ENCODE measurements around the gene P2RY2. TPM values are rescaled to one million over a fixed set of nuclear protein-coding genes. Genes with fewer than 3 reads are reported as not detected.
A peak's percentile ranks its signal among the peaks of the same experiment; 100 is the strongest.

Gene P2RY2
- total and polyA plus RNA-seq, 2 donors (not counting 1 experiment from before 2014, with no cell fraction given): 0.12 to 0.37 TPM

GRCh38 chr11:73252577-73253191 lies 34.6 kb downstream of the P2RY2 start:
- Mint-ChIP-seq H3K9me3 (ENCODE audit: insufficient read depth) (no peaks in the 10 kb centered on the region), H3K27ac (no peak overlapping the region), H3K4me3 (no peak overlapping the region), H3K4me1 (peaks cover 6% of the 10 kb centered on the region), H3K27me3 (no peaks in the 10 kb centered on the region)
- POLR2A ChIA-PET: interaction anchor here (0.6 kb wide), 1 partner anchor 742 kb away, joined by 4 read pairs; no protein-coding TSS in a partner anchor
- Histone ChIP-seq H3K79me2 (ENCODE audit: control insufficient read depth, insufficient read depth, low read length) (no peaks in the 10 kb centered on the region), H3K4me1 (ENCODE audit: control insufficient read depth in 2 of 2, insufficient read depth in 2 of 2, low read length in 2 of 2) (no peaks in the 10 kb centered on the region), H3K4me2 (replicated peaks; ENCODE audit: low read depth, low read length, poor library complexity, severe bottlenecking) (no peak overlapping the region), H3K9me3 (ENCODE audit: control extremely low read depth in 1 of 3, control insufficient read depth in 2 of 3, insufficient read depth in 1 of 3, low read length in 2 of 3) (no peaks in the 10 kb centered on the region), H3K9ac (ENCODE audit: low read length) (no peak overlapping the region), H3K27me3 (replicated peaks in 1 of 4; ENCODE audit: control extremely low read depth in 1 of 4, control insufficient read depth in 3 of 4, insufficient read depth in 4 of 4, low read length in 3 of 4) (peaks cover 0 to 2% (median 0%) of the 10 kb centered on the region in 4 experiments), H3K36me3 (replicated peaks in 1 of 2; ENCODE audit: control extremely low read depth in 1 of 2, control insufficient read depth in 1 of 2, extremely low read depth in 1 of 2, insufficient read depth in 2 of 2, low read length in 1 of 2) (no peaks in the 10 kb centered on the region), H3K4me3 (ENCODE audit: control extremely low read depth in 1 of 5, extremely low read depth in 1 of 5, insufficient read depth in 1 of 5, low read depth in 2 of 5, low read length in 4 of 5) (no peak overlapping the region), H2AFZ (ENCODE audit: insufficient read depth, low read depth, low read length, poor library complexity, severe bottlenecking) (no peak overlapping the region), H4K20me1 (ENCODE audit: control insufficient read depth, insufficient read depth, low read length, poor library complexity, severe bottlenecking) (no peaks in the 10 kb centered on the region), H3K27ac (ENCODE audit: low read length in 2 of 2) (no peak overlapping the region)
- 85% methylated on average over 4 of the region's 4 CpGs for WGBS (ENCODE audit: insufficient coverage)
- no peak for DNase-seq
- ATAC-seq (ENCODE audit: low read depth): peak; percentile 29
- no peak for TF ChIP-seq EZH2 (IDR thresholded peaks at IDR 0.05; ENCODE audit: borderline replicate concordance, insufficient read depth, low read depth, low read length, poor library complexity, severe bottlenecking)
- TF ChIP-seq, protein P1, sequence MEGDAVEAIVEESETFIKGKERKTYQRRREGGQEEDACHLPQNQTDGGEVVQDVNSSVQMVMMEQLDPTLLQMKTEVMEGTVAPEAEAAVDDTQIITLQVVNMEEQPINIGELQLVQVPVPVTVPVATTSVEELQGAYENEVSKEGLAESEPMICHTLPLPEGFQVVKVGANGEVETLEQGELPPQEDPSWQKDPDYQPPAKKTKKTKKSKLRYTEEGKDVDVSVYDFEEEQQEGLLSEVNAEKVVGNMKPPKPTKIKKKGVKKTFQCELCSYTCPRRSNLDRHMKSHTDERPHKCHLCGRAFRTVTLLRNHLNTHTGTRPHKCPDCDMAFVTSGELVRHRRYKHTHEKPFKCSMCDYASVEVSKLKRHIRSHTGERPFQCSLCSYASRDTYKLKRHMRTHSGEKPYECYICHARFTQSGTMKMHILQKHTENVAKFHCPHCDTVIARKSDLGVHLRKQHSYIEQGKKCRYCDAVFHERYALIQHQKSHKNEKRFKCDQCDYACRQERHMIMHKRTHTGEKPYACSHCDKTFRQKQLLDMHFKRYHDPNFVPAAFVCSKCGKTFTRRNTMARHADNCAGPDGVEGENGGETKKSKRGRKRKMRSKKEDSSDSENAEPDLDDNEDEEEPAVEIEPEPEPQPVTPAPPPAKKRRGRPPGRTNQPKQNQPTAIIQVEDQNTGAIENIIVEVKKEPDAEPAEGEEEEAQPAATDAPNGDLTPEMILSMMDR (IDR thresholded peaks at IDR 0.05): no peak
- CTCF ChIA-PET: interaction anchor here (0.6 kb wide), 1 partner anchor 644 kb away, joined by 3 read pairs; no protein-coding TSS in a partner anchor
- intact Hi-C loops (cut with micrococcal nuclease): no loop called here

DNA sequence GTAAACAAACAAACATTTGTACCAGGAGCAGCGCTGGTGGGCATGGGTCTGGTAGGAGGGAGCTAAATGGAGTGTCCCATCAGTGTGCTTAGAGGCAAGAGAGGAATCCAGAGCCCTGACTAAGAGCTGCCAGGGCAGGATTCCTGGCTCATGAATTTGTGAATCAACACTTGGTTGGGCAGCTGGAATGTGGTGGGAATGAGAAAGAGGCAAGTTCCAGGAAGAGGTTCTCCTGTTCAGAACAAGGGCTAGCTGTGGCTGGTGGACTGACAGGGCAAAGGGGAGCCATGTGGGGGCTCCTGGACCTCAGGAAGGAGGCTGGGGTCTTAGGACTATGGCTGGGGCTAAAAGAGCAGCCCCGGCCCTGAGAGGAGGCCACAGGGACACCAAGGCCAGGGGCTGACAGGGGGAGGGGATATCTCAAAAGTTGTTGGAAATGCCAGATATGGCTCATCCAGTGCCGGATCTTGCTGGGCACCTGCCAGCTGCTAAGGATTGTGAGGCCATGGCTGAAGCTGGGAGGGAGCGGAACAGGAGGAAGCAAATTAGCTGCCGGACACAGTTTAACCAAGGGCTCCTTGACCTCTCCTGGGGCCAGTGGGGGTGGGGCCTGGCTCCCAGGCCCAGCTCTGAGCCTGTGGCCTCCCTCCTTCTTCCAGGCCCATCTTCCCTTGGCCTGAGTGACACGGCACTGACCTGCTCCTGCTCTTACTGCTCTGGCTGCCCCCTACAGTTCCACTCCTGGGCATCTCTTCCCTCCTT lies 39.4 kb downstream of the P2RY2 start:
- WGBS (ENCODE audit: insufficient coverage): 94% methylated on average over 5 of the region's 6 CpGs
- TF ChIP-seq, protein P1 (IDR thresholded peaks at IDR 0.05): no peak
- TF ChIP-seq EZH2 (IDR thresholded peaks at IDR 0.05; ENCODE audit: borderline replicate concordance, insufficient read depth, low read depth, low read length, poor library complexity, severe bottlenecking): no peak
- Histone ChIP-seq H3K27ac (ENCODE audit: low read length in 2 of 2) (no peak overlapping the region), H2AFZ (ENCODE audit: insufficient read depth, low read depth, low read length, poor library complexity, severe bottlenecking) (no peak overlapping the region), H3K9ac (ENCODE audit: low read length) (no peak overlapping the region), H3K4me3 (ENCODE audit: control extremely low read depth in 1 of 5, extremely low read depth in 1 of 5, insufficient read depth in 1 of 5, low read depth in 2 of 5, low read length in 4 of 5) (no peak overlapping the region), H3K79me2 (ENCODE audit: control insufficient read depth, insufficient read depth, low read length) (no peaks in the 10 kb centered on the region), H3K36me3 (replicated peaks in 1 of 2; ENCODE audit: control extremely low read depth in 1 of 2, control insufficient read depth in 1 of 2, extremely low read depth in 1 of 2, insufficient read depth in 2 of 2, low read length in 1 of 2) (no peaks in the 10 kb centered on the region), H3K9me3 (ENCODE audit: control extremely low read depth in 1 of 3, control insufficient read depth in 2 of 3, insufficient read depth in 1 of 3, low read length in 2 of 3) (no peaks in the 10 kb centered on the region), H4K20me1 (ENCODE audit: control insufficient read depth, insufficient read depth, low read length, poor library complexity, severe bottlenecking) (no peaks in the 10 kb centered on the region), H3K4me1 (ENCODE audit: control insufficient read depth in 2 of 2, insufficient read depth in 2 of 2, low read length in 2 of 2) (no peaks in the 10 kb centered on the region), H3K4me2 (replicated peaks; ENCODE audit: low read depth, low read length, poor library complexity, severe bottlenecking) (no peak overlapping the region), H3K27me3 (replicated peaks in 1 of 4; ENCODE audit: control extremely low read depth in 1 of 4, control insufficient read depth in 3 of 4, insufficient read depth in 4 of 4, low read length in 3 of 4) (peaks cover 0 to 6% (median 1%) of the 10 kb centered on the region in 4 experiments)
- Mint-ChIP-seq H3K4me3 (no peak overlapping the region), H3K9me3 (ENCODE audit: insufficient read depth) (no peaks in the 10 kb centered on the region), H3K27me3 (peaks cover 8% of the 10 kb centered on the region), H3K27ac (no peak overlapping the region), H3K4me1 (no peaks in the 10 kb centered on the region)
- ChIA-PET CTCF (no interaction called here), POLR2A (no interaction called here)
- ATAC-seq (ENCODE audit: low read depth): no peak
- no peak for DNase-seq
- intact Hi-C loops (cut with micrococcal nuclease): no loop called here

Data from B cell (primary cell).